ENCODE data around the gene DMRTC2. TPM values are rescaled to one million over a fixed set of nuclear protein-coding genes. Genes with fewer than 3 reads are reported as not detected.

DMRTC2 gene
- polyA plus RNA-seq, 1 of the 3 experiments (the other 2 are of a cell fraction), result not detected

DNA sequence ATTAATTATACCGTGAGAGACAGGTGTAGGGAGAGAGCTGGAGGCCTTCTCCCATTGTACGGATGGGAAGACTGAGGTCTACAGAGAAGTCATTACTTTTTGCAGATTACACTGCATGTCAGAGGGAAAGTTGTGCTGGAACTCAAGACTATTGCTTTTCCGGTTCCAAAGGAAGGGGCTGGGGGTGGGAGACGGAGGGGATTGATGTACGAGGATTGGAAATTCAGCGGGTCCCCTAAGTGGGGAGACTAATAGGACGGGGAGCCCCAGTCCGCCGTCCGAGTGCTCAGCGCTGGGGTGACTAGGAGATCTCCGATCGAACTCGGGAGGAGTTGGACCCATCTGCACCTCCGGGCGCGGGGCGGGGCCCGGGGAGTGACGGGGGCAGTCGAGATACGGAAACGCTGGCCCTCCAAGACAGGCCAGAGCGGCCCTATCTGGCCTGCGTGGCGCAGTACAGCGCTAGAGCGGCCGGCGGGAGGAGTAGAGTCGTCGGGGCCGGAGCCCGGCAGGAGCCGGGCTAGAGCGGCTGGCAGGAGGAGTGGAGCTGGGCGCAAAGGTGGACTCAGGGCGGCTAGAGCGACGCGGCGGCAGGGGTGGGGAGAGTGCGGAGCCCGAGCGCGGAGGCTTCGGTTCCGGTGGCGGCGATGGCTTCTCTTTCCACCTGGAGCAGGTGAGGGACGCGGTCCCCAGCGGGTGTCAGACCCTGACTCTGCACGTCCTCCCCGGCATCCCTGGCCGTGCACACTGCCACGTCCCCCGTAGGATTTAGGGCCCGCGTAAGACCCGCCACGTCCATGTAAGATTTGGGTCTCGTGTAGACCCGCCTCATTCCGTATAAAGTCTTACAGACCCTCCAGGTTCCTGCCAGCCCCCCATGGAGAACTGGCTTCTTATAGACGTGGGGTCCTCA is 39.2 kb downstream of the DMRTC2 start:
- Histone ChIP-seq H3F3A (replicated peaks; ENCODE audit: insufficient read depth) (peaks cover 13% of the 10 kb centered on the region), H3K4me2 (peak overlapping the region; percentile 91), H2AFZ (ENCODE audit: low read depth) (0 out of 2 replicates have a peak overlapping the region, but pooled peaks have one; percentile 77), H3K9me3 (no peaks in the 10 kb centered on the region; the same call in 1 of the 2 replicates), H4K20me1 (ENCODE audit: insufficient read depth) (peaks cover 33% of the 10 kb centered on the region), H3K9me2 (no peaks in the 10 kb centered on the region), H3K4me1 (ENCODE audit: control insufficient read depth in 1 of 2, insufficient read depth in 2 of 2, low read depth in 1 of 2, low read length in 1 of 2) (peaks cover 11 to 16% of the 10 kb centered on the region in 2 experiments; a peak in 3 of 4 replicates), H3K9ac (peak overlapping the region; percentile 85), H3K27ac (ENCODE audit: low read depth in 2 of 2, low read length in 1 of 2) (peak overlapping the region; percentile 6 to 40; a peak in 2 of 4 replicates), H3K4me3 (ENCODE audit: low read depth in 2 of 2, low read length in 1 of 2) (peak overlapping the region; percentile 74 to 87), H3K36me3 (replicated peaks in 1 of 2; ENCODE audit: control insufficient read depth in 1 of 2, insufficient read depth in 2 of 2, low read length in 1 of 2) (peaks cover under 1 to 10% of the 10 kb centered on the region in 2 experiments), H3K79me2 (ENCODE audit: insufficient read depth) (peaks cover 37% of the 10 kb centered on the region), H3K27me3 (ENCODE audit: insufficient read depth) (no peaks in the 10 kb centered on the region)
- CTCF ChIA-PET, result interaction anchor here (0.7 to 3.6 kb wide), 5 partner anchors 11 to 68 kb away, joined by 3 to 12 read pairs (median 5); partner anchors contain the start of gene RPS19
- POLR2A ChIA-PET, result interaction anchor here (1.0 to 1.2 kb wide), 3 partner anchors 11 to 50 kb away, joined by 3 to 7 read pairs (median 4); partner anchors contain the start of gene RPS19
- TF ChIP-seq JUND (IDR thresholded peaks at IDR 0.05) (no peak; the same call in 1 of the 2 replicates), EZH2phosphoT487 (IDR thresholded peaks at IDR 0.05; ENCODE audit: borderline replicate concordance, low read depth) (no peak), GABPA (IDR thresholded peaks at IDR 0.05; ENCODE audit: low read depth) (peak; percentile 77), EP300 (IDR thresholded peaks at IDR 0.05; ENCODE audit: borderline replicate concordance in 1 of 2, low read depth in 1 of 2, low read length in 1 of 2) (peak in 1 of 2 experiments; percentile 49; a peak in 1 of 4 replicates), ELF1 (IDR thresholded peaks at IDR 0.05) (peak; percentile 98), FOXJ3 (CRISPR knock-in tag; IDR thresholded peaks at IDR 0.05) (no peak), CHD2 (IDR thresholded peaks at IDR 0.05; ENCODE audit: low read length, partially characterized antibody) (peak; percentile 89), MXI1 (IDR thresholded peaks at IDR 0.05; ENCODE audit: low read depth, low read length) (peak; percentile 55; the same call in 1 of the 2 replicates), YY1 (IDR thresholded peaks at IDR 0.05; ENCODE audit: low read depth) (peak; percentile 71; the same call in 1 of the 2 replicates), POLR2AphosphoS5 (IDR thresholded peaks at IDR 0.05; ENCODE audit: low read depth, low read length) (peak; percentile 70), SIN3A (IDR thresholded peaks at IDR 0.05; ENCODE audit: borderline replicate concordance, low read depth, low read length) (peak; percentile 98), RXRA (IDR thresholded peaks at IDR 0.05; ENCODE audit: borderline replicate concordance, low read depth) (no peak), TAF1 (IDR thresholded peaks at IDR 0.05; ENCODE audit: borderline replicate concordance, low read depth, low read length) (peak; percentile 90), TEAD4 (IDR thresholded peaks at IDR 0.05; ENCODE audit: borderline replicate concordance, insufficient read depth) (no peak), TCF12 (IDR thresholded peaks at IDR 0.05) (peak; percentile 46; the same call in 1 of the 2 replicates), MEF2A (IDR thresholded peaks at IDR 0.05; ENCODE audit: borderline replicate concordance, low read depth) (no peak)
- TF ChIP-seq, protein P1, sequence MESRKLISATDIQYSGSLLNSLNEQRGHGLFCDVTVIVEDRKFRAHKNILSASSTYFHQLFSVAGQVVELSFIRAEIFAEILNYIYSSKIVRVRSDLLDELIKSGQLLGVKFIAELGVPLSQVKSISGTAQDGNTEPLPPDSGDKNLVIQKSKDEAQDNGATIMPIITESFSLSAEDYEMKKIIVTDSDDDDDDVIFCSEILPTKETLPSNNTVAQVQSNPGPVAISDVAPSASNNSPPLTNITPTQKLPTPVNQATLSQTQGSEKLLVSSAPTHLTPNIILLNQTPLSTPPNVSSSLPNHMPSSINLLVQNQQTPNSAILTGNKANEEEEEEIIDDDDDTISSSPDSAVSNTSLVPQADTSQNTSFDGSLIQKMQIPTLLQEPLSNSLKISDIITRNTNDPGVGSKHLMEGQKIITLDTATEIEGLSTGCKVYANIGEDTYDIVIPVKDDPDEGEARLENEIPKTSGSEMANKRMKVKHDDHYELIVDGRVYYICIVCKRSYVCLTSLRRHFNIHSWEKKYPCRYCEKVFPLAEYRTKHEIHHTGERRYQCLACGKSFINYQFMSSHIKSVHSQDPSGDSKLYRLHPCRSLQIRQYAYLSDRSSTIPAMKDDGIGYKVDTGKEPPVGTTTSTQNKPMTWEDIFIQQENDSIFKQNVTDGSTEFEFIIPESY (IDR thresholded peaks at IDR 0.05; ENCODE audit: borderline replicate concordance, low read depth), result peak; percentile 87
- TF ChIP-seq, protein P2, sequence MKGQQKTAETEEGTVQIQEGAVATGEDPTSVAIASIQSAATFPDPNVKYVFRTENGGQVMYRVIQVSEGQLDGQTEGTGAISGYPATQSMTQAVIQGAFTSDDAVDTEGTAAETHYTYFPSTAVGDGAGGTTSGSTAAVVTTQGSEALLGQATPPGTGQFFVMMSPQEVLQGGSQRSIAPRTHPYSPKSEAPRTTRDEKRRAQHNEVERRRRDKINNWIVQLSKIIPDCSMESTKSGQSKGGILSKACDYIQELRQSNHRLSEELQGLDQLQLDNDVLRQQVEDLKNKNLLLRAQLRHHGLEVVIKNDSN (IDR thresholded peaks at IDR 0.05; ENCODE audit: borderline replicate concordance, low read depth), result 0 out of 2 replicates have a peak, but pooled peaks have one; percentile 6
- TF ChIP-seq, protein P3, sequence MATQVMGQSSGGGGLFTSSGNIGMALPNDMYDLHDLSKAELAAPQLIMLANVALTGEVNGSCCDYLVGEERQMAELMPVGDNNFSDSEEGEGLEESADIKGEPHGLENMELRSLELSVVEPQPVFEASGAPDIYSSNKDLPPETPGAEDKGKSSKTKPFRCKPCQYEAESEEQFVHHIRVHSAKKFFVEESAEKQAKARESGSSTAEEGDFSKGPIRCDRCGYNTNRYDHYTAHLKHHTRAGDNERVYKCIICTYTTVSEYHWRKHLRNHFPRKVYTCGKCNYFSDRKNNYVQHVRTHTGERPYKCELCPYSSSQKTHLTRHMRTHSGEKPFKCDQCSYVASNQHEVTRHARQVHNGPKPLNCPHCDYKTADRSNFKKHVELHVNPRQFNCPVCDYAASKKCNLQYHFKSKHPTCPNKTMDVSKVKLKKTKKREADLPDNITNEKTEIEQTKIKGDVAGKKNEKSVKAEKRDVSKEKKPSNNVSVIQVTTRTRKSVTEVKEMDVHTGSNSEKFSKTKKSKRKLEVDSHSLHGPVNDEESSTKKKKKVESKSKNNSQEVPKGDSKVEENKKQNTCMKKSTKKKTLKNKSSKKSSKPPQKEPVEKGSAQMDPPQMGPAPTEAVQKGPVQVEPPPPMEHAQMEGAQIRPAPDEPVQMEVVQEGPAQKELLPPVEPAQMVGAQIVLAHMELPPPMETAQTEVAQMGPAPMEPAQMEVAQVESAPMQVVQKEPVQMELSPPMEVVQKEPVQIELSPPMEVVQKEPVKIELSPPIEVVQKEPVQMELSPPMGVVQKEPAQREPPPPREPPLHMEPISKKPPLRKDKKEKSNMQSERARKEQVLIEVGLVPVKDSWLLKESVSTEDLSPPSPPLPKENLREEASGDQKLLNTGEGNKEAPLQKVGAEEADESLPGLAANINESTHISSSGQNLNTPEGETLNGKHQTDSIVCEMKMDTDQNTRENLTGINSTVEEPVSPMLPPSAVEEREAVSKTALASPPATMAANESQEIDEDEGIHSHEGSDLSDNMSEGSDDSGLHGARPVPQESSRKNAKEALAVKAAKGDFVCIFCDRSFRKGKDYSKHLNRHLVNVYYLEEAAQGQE (IDR thresholded peaks at IDR 0.05; ENCODE audit: low read depth, low read length), result 0 out of 2 replicates have a peak, but pooled peaks have one; percentile 43
- TF ChIP-seq, protein P4, sequence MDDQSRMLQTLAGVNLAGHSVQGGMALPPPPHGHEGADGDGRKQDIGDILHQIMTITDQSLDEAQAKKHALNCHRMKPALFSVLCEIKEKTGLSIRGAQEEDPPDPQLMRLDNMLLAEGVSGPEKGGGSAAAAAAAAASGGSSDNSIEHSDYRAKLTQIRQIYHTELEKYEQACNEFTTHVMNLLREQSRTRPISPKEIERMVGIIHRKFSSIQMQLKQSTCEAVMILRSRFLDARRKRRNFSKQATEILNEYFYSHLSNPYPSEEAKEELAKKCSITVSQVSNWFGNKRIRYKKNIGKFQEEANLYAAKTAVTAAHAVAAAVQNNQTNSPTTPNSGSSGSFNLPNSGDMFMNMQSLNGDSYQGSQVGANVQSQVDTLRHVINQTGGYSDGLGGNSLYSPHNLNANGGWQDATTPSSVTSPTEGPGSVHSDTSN (IDR thresholded peaks at IDR 0.05), result peak; percentile 51
- TF ChIP-seq, protein P5, sequence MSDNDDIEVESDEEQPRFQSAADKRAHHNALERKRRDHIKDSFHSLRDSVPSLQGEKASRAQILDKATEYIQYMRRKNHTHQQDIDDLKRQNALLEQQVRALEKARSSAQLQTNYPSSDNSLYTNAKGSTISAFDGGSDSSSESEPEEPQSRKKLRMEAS (IDR thresholded peaks at IDR 0.05; ENCODE audit: low read depth), result peak; percentile 51
- under 1% methylated on average over 23 of the region's 66 CpGs for WGBS (ENCODE audit: low lambda C conversion rate)
- DNase-seq, result peak; percentile 98

Measured in SK-N-SH (cell line).